Common myeloid progenitor, CD34-positive (primary cell): ENCODE measurements around the gene ST3GAL2.

Source experiments
- CTCF ChIA-PET: fragments of 350-600 bp; sonication (Branson Sonifier 250); formaldehyde crosslinking; loops from one replicate; lab custom pipeline; 2021; ENCODE audit warnings: antibody characterized with exemption; lab: Charles Lee
- POLR2A ChIA-PET: fragments of 350-600 bp; sonication (Branson Sonifier 250); formaldehyde crosslinking; loops from one replicate; lab custom pipeline; 2021; ENCODE audit warnings: antibody characterized with exemption; lab: Charles Lee
- DNase-seq, 3 donors: peaks; one replicate each; pipeline versions ENCODE4 v3.0.0 to v3.0.0-alpha.2; 2013
- H3K27ac ChIP-seq, 2 experiments: 1 replicate in 1 of 2; 2 replicates in 1 of 2; pipeline ENCODE4 v1.7.0; 2013; ENCODE audit warnings: inconsistent platforms in 2 of 2, low read length in 2 of 2, mild to moderate bottlenecking in 2 of 2, low read depth in 1 of 2, moderate library complexity in 1 of 2; ENCODE audit not compliant: severe bottlenecking in 2 of 2, insufficient read depth in 1 of 2, poor library complexity in 1 of 2
- H3K27me3 ChIP-seq, 5 experiments: replicated peaks in 2 of 5; 1 replicate in 3 of 5; 2 replicates in 2 of 5; pipeline versions ENCODE4 v1.6.1 to v1.7.0; 2013; ENCODE audit warnings: low read length in 4 of 5, mild to moderate bottlenecking in 2 of 5, moderate library complexity in 2 of 5, inconsistent platforms in 1 of 5; ENCODE audit not compliant: insufficient read depth in 5 of 5, control insufficient read depth in 4 of 5
- H3K36me3 ChIP-seq, 4 experiments: 1 replicate in 2 of 4; 2 replicates in 2 of 4; pipeline versions ENCODE4 v1.6.1 to v1.7.0; 2013; ENCODE audit warnings: low read length in 3 of 4, control low read depth in 1 of 4, mild to moderate bottlenecking in 1 of 4; ENCODE audit not compliant: control insufficient read depth in 4 of 4, insufficient read depth in 4 of 4
- H3K4me1 ChIP-seq, 4 experiments: 1 replicate in 3 of 4; 2 replicates in 1 of 4; pipeline versions ENCODE4 v1.6.1 to v1.7.1; 2013; ENCODE audit warnings: low read length in 3 of 4, mild to moderate bottlenecking in 3 of 4, control low read depth in 1 of 4, inconsistent platforms in 1 of 4, moderate library complexity in 1 of 4; ENCODE audit not compliant: control insufficient read depth in 4 of 4, insufficient read depth in 4 of 4; ENCODE audit errors: control extremely low read depth in 1 of 4
- H3K4me3 ChIP-seq, 7 experiments: 1 replicate in 4 of 7; 2 replicates in 3 of 7; pipeline versions ENCODE4 v1.5.1 to v1.7.0; 2013; ENCODE audit warnings: mild to moderate bottlenecking in 7 of 7, low read length in 6 of 7, moderate library complexity in 6 of 7, inconsistent platforms in 2 of 7, low read depth in 2 of 7, control low read depth in 1 of 7; ENCODE audit not compliant: insufficient read depth in 4 of 7, control insufficient read depth in 1 of 7; ENCODE audit errors: extremely low read depth in 1 of 7
- H3K9me3 ChIP-seq, 5 experiments: 1 replicate in 4 of 5; 2 replicates in 1 of 5; pipeline versions ENCODE4 v1.6.1 to v1.7.1; 2013; ENCODE audit warnings: low read length in 4 of 5, mild to moderate bottlenecking in 2 of 5, inconsistent platforms in 1 of 5, low read depth in 1 of 5, moderate library complexity in 1 of 5; ENCODE audit not compliant: control insufficient read depth in 4 of 5, insufficient read depth in 2 of 5; ENCODE audit errors: control extremely low read depth in 1 of 5
- WGBS: methylation state at CpG from one replicate; pipeline ENCODE4 v1.1.5; 2013; ENCODE audit not compliant: insufficient coverage; 5-methylcytosine and 5-hydroxymethylcytosine counted together

ST3GAL2 gene

GRCh38 chr16:70474320-70475053 lies 35.6 kb upstream of the ST3GAL2 start:
- Histone ChIP-seq H3K9me3 (no peaks in the 10 kb centered on the region), H3K36me3 (peaks cover 3 to 19% (median 8%) of the 10 kb centered on the region in 4 experiments), H3K4me3 (no peak overlapping the region), H3K4me1 (peaks cover 0 to 14% (median 3%) of the 10 kb centered on the region in 4 experiments), H3K27ac (no peak overlapping the region), H3K27me3 (no peaks in the 10 kb centered on the region)
- POLR2A ChIA-PET, result interaction anchor here (0.6 kb wide), 1 partner anchor 73 kb away, joined by 8 read pairs; no protein-coding TSS in a partner anchor
- no peak for DNase-seq
- 91% methylated on average over 21 of the region's 22 CpGs for WGBS
- CTCF ChIA-PET, result interaction anchor here (0.6 to 2.2 kb wide), 4 partner anchors 78 to 107 kb away, joined by 3 to 12 read pairs (median 3); no protein-coding TSS in a partner anchor

- 96% methylated on average over 18 of the region's 21 CpGs for WGBS
- no peak overlapping the region for H3K27ac ChIP-seq
- H3K27me3 ChIP-seq, result no peaks in the 10 kb centered on the region
- H3K4me3 ChIP-seq, result no peak overlapping the region
- CTCF ChIA-PET, result interaction anchor here (0.8 to 2.2 kb wide), 4 partner anchors 77 to 86 kb away, joined by 3 to 12 read pairs (median 3); no protein-coding TSS in a partner anchor
- POLR2A ChIA-PET, result interaction anchor here (0.6 kb wide), 1 partner anchor 72 kb away, joined by 8 read pairs; no protein-coding TSS in a partner anchor
- peak in 2 of 3 donors; percentile 22 to 27 for DNase-seq
- H3K4me1 ChIP-seq, result peaks cover 0 to 6% (median 0%) of the 10 kb centered on the region in 4 experiments
- H3K36me3 ChIP-seq, result peaks cover 0 to 11% (median 6%) of the 10 kb centered on the region in 4 experiments
- no peaks in the 10 kb centered on the region for H3K9me3 ChIP-seq
These were observed 34.8 kb upstream of the ST3GAL2 start for GRCh38 chr16:70473446-70474319.

DNA sequence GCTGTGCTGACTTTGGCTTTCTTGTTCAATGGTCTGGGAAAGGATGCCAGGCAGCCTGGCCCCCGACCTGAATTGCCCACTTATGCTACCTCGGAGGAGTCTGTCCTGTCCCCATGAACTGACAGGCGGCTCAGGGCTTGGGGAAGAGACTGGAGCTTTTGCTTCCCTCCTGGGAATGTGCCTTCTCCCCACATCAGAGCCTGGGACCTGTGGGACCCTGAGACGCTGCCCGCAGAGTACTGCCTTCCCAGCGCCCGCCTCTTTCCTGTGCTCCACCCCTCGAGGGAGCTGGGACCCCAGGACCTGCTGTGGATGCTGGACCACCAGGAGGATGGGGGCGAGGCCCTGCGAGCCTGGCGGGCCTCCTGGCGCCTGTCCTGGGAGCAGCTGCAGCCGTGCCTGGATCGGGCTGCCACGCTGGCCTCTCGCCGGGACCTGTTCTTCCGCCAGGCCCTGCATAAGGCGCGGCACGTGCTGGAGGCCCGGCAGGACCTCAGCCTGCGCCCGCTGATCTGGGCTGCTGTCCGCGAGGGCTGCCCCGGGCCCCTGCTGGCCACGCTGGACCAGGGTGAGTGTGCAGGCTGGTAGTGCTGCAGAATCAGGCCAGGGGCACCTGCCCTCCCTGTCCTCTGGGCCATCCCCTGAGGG lies 34.0 kb upstream of the ST3GAL2 start:
- CTCF ChIA-PET, result interaction anchor here (0.6 to 2.2 kb wide), 4 partner anchors 71 to 104 kb away, joined by 3 to 12 read pairs (median 4); no protein-coding TSS in a partner anchor
- H3K4me1 ChIP-seq, result no peaks in the 10 kb centered on the region
- WGBS, result 98% methylated on average over 28 of the region's 28 CpGs
- no peak overlapping the region for H3K4me3 ChIP-seq
- H3K36me3 ChIP-seq, result peaks cover 0 to 6% (median 4%) of the 10 kb centered on the region in 4 experiments
- POLR2A ChIA-PET, result no interaction called here
- H3K9me3 ChIP-seq, result no peaks in the 10 kb centered on the region
- DNase-seq, result no peak
- H3K27ac ChIP-seq, result no peak overlapping the region
- no peaks in the 10 kb centered on the region for H3K27me3 ChIP-seq

DNA sequence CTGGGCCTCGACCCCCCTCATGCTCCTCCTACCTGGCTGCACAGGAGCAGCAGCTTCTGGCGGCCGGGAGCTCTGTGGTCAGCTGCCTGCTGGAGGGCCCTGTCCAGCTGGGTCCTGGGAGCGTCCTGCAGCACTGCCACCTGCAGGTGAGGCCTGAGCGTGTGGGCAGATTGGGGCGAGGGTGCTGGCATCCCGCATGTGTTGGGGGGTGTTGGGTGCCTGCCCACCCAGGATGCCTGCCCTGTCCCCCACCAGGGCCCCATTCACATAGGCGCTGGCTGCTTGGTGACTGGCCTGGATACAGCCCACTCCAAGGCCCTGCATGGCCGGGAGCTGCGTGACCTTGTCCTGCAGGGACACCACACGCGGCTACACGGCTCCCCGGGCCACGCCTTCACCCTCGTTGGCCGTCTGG lies 32.0 kb upstream of the ST3GAL2 start:
- DNase-seq, result no peak
- no peaks in the 10 kb centered on the region for H3K4me1 ChIP-seq
- H3K4me3 ChIP-seq, result no peak overlapping the region
- no peak overlapping the region for H3K27ac ChIP-seq
- WGBS, result 95% methylated on average over 12 of the region's 17 CpGs
- no peaks in the 10 kb centered on the region for H3K27me3 ChIP-seq
- peaks cover 0 to 6% (median 3%) of the 10 kb centered on the region in 4 experiments for H3K36me3 ChIP-seq
- ChIA-PET POLR2A (interaction anchor here (0.6 kb wide), 1 partner anchor 166 kb away, joined by 3 read pairs; no protein-coding TSS in a partner anchor), CTCF (interaction anchor here (0.9 to 4.5 kb wide), 11 partner anchors 8 to 102 kb away, joined by 3 to 22 read pairs (median 4); no protein-coding TSS in a partner anchor)
- H3K9me3 ChIP-seq, result no peaks in the 10 kb centered on the region

- CTCF ChIA-PET, result interaction anchor here (0.9 to 4.5 kb wide), 12 partner anchors 9 to 101 kb away, joined by 3 to 22 read pairs (median 4); no protein-coding TSS in a partner anchor
- Histone ChIP-seq H3K27ac (no peak overlapping the region), H3K9me3 (no peaks in the 10 kb centered on the region), H3K27me3 (no peaks in the 10 kb centered on the region), H3K4me3 (no peak overlapping the region), H3K36me3 (peaks cover 0 to 3% (median 3%) of the 10 kb centered on the region in 4 experiments), H3K4me1 (no peaks in the 10 kb centered on the region)
- DNase-seq, result no peak
- POLR2A ChIA-PET, result interaction anchor here (0.6 kb wide), 1 partner anchor 166 kb away, joined by 3 read pairs; no protein-coding TSS in a partner anchor
- 97% methylated on average over 8 of the region's 10 CpGs for WGBS
These were observed 31.4 kb upstream of the ST3GAL2 start for GRCh38 chr16:70470141-70470926.
